GM12878 (cell line): ENCODE measurements around the gene DPP4. TPM values are rescaled to one million over a fixed set of nuclear protein-coding genes. Genes with fewer than 3 reads are reported as not detected.

ENCODE experiments used
- FOXM1 ChIP-seq: IDR thresholded peaks from 2 replicates; pipeline ENCODE4 v1.6.1; 2012; ENCODE audit warnings: low read depth, mild to moderate bottlenecking, inconsistent platforms, low read length, moderate library complexity
- MYB ChIP-seq: fragments of 150-350 bp; IDR thresholded peaks from 2 replicates; pipeline ENCODE4 v1.6.1; 2014; ENCODE audit warnings: mild to moderate bottlenecking, low read depth, low read length, borderline replicate concordance
- POU2F2 ChIP-seq: IDR thresholded peaks from 3 replicates; pipeline ENCODE4 v1.6.1; 2011; ENCODE audit warnings: low read depth, mild to moderate bottlenecking, low read length, borderline replicate concordance
- USF2 ChIP-seq: IDR thresholded peaks from 2 replicates; pipeline ENCODE4 v1.6.1; 2011; ENCODE audit warnings: low read depth, low read length, improper control_type of control experiment, borderline replicate concordance
- polyA plus RNA-seq, 11 experiments: library from polyadenylated mRNA; depleted of rRNA in 4 of 11; unstranded in 6 of 11; stranded (reverse) in 5 of 11; fragments of >200 nt; fragmentation: Nextera tagmentation in 4 of 11; fragmentation: Illumina TruSeq in 1 of 11; extraction: Ambion mirVana in 4 of 11; extraction: Trizol in 1 of 11; gene quantifications; 1 replicate in 1 of 11; 2 replicates in 10 of 11; pipeline versions ENCODE4 v1.2.1 to v1.2.3, GENCODE V29; 2011 to 2016; ENCODE audit warnings: inconsistent platforms in 2 of 11, missing spikeins in 2 of 11, low read depth in 1 of 11
- total RNA-seq, 4 experiments: library from RNA; depleted of rRNA in 3 of 4; stranded (reverse); fragments of >200 nt in 3 of 4; fragmentation: Illumina TruSeq in 1 of 4; extraction: Trizol in 1 of 4; gene quantifications; 2 replicates each; pipeline versions ENCODE4 v1.2.1 to v1.2.3, GENCODE V29; 2013 to 2021
- TF ChIP-seq, protein P1 (sequence below): fragments of 450-650 bp; IDR thresholded peaks from 2 replicates; pipeline ENCODE4 v1.6.1; 2017; ENCODE audit warnings: mild to moderate bottlenecking, low read depth, inconsistent platforms; ENCODE audit not compliant: poor library complexity, severe bottlenecking
- TF ChIP-seq, protein P2 (sequence below): IDR thresholded peaks from 2 replicates; pipeline ENCODE4 v1.6.1; 2012; ENCODE audit warnings: low read length, inconsistent platforms
- TF ChIP-seq, protein P3 (sequence below): fragments of 450-650 bp; IDR thresholded peaks from 2 replicates; pipeline ENCODE4 v1.6.1; 2017; ENCODE audit warnings: mild to moderate bottlenecking, moderate library complexity

DPP4 gene
- total and polyA plus RNA-seq, 10 of the 15 experiments (the other 5 are each of a cell fraction or from before 2014, with no cell fraction given): 4.1 to 11.4 (median 9.3) TPM

- TF ChIP-seq FOXM1 (no peak), MYB (no peak), USF2 (no peak), POU2F2 (no peak)
- TF ChIP-seq, protein P1, sequence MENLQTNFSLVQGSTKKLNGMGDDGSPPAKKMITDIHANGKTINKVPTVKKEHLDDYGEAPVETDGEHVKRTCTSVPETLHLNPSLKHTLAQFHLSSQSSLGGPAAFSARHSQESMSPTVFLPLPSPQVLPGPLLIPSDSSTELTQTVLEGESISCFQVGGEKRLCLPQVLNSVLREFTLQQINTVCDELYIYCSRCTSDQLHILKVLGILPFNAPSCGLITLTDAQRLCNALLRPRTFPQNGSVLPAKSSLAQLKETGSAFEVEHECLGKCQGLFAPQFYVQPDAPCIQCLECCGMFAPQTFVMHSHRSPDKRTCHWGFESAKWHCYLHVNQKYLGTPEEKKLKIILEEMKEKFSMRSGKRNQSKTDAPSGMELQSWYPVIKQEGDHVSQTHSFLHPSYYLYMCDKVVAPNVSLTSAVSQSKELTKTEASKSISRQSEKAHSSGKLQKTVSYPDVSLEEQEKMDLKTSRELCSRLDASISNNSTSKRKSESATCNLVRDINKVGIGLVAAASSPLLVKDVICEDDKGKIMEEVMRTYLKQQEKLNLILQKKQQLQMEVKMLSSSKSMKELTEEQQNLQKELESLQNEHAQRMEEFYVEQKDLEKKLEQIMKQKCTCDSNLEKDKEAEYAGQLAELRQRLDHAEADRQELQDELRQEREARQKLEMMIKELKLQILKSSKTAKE: no peak
- TF ChIP-seq, protein P2, sequence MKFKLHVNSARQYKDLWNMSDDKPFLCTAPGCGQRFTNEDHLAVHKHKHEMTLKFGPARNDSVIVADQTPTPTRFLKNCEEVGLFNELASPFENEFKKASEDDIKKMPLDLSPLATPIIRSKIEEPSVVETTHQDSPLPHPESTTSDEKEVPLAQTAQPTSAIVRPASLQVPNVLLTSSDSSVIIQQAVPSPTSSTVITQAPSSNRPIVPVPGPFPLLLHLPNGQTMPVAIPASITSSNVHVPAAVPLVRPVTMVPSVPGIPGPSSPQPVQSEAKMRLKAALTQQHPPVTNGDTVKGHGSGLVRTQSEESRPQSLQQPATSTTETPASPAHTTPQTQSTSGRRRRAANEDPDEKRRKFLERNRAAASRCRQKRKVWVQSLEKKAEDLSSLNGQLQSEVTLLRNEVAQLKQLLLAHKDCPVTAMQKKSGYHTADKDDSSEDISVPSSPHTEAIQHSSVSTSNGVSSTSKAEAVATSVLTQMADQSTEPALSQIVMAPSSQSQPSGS: no peak
- TF ChIP-seq, protein P3, sequence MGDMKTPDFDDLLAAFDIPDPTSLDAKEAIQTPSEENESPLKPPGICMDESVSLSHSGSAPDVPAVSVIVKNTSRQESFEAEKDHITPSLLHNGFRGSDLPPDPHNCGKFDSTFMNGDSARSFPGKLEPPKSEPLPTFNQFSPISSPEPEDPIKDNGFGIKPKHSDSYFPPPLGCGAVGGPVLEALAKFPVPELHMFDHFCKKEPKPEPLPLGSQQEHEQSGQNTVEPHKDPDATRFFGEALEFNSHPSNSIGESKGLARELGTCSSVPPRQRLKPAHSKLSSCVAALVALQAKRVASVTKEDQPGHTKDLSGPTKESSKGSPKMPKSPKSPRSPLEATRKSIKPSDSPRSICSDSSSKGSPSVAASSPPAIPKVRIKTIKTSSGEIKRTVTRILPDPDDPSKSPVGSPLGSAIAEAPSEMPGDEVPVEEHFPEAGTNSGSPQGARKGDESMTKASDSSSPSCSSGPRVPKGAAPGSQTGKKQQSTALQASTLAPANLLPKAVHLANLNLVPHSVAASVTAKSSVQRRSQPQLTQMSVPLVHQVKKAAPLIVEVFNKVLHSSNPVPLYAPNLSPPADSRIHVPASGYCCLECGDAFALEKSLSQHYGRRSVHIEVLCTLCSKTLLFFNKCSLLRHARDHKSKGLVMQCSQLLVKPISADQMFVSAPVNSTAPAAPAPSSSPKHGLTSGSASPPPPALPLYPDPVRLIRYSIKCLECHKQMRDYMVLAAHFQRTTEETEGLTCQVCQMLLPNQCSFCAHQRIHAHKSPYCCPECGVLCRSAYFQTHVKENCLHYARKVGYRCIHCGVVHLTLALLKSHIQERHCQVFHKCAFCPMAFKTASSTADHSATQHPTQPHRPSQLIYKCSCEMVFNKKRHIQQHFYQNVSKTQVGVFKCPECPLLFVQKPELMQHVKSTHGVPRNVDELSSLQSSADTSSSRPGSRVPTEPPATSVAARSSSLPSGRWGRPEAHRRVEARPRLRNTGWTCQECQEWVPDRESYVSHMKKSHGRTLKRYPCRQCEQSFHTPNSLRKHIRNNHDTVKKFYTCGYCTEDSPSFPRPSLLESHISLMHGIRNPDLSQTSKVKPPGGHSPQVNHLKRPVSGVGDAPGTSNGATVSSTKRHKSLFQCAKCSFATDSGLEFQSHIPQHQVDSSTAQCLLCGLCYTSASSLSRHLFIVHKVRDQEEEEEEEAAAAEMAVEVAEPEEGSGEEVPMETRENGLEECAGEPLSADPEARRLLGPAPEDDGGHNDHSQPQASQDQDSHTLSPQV: no peak
These were observed 118.8 kb downstream of the DPP4 start (continued) for GRCh38 chr2:161955211-161955610.
